ENCODE data around the gene CPLX1.

- TF ChIP-seq POLR2A (IDR thresholded peaks at IDR 0.05): no peak
- TF ChIP-seq CTCF (IDR thresholded peaks at IDR 0.05): no peak
These were observed 33.6 kb upstream of the CPLX1 start for GRCh38 chr4:859496-859895.

All from testis (tissue), 2 donors.